HG03460 (cell line): ENCODE measurements around the gene MLLT3.

Experiments
- ATAC-seq: cut with Tn5 transposase; IDR thresholded peaks from one replicate; pipeline ENCODE4 v1.9.1; 2021; ENCODE audit not compliant: unreplicated experiment

Gene MLLT3

DNA sequence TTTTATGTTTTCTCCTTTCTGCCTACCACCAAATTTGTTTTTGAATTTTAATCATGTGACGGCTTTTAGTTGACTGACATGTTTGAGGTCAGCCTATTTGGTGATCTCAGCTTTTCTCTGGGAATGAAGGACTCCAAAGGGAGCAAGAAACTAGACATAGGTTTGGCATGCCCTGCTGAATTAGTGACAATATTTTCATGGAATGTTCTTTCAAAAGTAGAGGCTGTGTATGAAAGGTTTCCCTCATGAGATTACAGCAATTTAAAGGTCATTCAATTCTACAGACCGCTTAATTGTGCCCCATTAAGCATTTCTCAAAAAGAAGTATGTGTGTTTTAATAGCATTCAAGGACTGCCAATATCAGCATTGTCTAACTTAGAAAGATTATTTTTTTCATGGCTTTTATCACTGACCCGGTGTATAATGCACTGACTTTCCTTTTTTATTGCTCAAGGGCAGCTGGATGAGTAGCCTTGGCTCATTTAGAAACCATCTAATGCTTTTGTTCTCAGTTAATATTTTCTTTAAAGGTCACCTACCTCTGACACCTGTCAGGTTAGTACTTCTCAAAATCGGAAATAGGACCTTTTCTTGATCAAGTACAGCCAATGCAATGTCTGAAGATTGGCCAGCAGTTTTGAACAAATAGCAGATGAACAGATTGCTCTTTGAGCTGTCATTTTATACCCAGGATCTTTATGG, 8.1 kb upstream of the MLLT3 start:
- no peak for ATAC-seq

DNA sequence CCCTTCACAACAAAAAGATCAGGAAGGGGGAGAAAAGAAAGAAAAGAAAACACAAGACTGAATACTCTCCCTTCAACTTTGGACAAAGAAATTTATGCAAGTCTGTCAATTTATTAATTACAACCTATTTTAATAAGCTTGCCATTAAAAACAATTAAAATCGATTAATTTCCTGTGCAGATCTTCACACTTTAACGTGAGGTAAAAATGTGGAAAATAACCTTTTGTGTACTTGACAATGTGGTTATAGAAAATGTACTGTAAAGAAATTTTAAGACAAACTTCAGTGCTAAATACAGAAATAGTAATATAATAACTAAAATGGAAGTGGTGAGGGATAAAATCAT, 2.7 kb upstream of the MLLT3 start:
- ATAC-seq = no peak

GRCh38 chr9:20624201-20625002, 2.1 kb upstream of the MLLT3 start:
- peak; percentile 23 for ATAC-seq

DNA sequence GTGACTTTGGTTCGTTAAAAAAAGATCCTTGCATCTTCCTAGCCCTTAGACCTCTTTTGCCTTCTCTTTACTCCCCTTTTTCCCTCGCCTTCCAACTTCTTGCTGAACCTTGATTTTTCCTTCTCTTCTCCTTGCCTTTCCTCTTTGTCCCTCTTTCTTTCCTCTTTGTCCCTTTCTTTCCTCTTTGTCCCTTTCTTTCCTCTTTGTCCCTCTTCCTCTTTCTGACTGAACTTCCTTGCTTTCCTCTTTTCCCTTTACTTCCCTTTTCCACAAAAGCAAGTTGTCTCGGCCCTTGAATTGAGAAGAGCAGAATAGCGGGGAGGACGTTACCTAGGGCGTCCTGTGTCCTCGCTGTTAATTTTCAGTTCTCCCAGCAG, 1.4 kb upstream of the MLLT3 start:
- ATAC-seq = no peak

DNA sequence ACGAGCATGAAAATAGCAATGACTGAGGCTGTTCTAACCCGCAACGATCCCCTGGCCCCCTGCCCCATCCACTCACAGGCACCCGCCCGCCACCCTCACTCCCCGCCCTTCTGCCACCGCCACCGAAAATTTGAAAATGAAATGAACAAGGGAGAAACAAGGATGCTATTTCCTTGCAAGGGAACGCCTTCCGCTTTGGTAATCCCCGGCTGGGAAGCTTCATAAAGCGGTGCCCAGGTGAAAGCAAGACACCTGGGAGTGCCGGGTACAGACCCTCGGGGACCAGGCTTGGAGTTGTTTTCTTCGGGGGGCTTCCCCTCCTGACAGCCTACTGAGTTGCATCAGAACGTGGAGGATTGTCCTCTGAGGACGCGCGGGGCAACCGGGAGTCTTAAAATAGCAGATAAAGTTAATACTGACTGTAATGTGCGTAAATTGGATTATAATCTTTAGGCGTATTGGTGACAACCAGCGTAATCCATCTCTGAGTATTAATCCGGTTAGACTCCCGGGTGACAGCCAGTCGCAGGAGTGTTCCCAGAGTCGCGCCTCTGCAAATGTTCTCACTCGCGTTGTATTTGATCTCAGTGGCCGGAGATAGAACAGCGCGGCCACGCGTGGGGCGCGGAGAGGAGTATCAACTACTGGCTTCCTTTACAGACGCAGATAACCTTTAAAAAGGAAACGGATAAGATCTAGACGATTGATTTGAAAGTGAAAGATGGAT, 885 bp upstream of the MLLT3 start:
- peak; percentile 26 for ATAC-seq

- peak; percentile 8 for ATAC-seq
These were observed 599 bp downstream of the MLLT3 start for GRCh38 chr9:20621471-20622329.

DNA sequence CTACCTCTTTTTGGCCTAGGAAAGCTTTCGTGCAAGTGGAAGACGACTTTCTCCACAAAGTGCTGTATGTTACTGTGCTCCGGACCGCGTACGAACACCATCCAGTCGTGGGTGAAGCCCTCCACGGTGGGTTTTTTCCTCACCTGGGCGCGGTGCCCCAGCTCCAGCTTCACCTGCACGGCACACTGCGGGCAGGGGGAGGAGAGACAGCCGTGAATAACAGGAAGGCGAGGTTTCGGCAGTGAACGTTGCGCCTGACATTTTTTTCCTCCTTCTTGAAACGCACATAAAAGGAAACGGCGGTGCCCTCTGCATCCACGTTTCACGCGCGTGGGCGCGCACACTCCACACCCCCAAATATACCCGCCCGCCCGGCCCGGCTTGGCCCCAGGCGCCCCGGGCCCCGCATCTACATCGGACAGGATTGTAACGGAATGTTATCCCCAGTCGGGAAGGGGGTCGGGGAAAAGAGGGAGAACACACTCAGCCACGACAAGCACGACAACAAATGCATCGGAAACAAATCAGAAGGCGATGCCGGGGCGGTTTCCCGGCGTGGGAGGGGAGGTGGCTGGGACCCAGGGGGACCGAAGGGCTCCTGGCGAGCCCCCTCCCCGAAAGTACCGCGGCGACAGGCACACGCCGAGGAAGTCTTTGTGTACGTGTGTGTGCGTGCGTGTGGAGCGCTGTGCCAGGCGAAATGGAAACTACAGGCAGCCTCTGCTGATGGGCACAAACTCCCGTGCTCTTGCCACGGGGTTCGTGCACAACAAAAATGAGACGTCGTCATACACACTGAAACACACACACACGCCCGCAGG, 1.4 kb downstream of the MLLT3 start:
- no peak for ATAC-seq

DNA sequence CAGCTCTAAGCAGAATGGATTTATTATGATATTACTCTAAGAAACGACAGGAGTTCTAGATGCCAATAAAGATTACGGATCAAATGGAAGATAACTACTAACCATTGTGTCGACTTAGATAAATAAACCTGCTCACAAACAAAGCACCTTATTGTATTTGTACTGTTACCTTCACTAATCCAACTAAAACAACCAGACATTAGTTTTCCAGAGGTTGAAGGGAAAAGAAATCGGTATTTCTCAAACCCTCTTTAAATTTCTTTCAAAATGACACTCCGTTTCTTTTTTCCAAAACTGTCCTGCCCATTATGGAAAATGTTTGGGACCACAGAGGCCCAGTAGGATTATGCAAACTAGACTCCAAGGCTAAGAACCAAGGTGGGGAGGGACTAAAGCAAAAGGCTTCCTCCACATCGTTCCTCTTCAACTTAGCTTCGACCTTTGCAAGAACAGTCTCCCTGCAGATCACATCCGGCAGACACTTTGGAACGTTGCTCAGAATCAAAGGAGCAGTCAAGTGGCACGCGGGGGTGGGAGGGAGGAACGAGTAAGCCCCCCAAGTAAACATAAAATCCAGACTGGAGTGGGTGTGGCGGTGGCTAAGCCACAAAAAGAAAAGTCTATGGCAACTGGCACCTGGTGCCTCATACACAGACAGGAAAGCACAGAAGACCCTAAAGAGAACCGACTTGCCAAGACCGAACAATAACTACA, 2.7 kb downstream of the MLLT3 start:
- ATAC-seq = no peak

- no peak for ATAC-seq
These were observed 3.9 kb downstream of the MLLT3 start for GRCh38 chr9:20618361-20618802.

DNA sequence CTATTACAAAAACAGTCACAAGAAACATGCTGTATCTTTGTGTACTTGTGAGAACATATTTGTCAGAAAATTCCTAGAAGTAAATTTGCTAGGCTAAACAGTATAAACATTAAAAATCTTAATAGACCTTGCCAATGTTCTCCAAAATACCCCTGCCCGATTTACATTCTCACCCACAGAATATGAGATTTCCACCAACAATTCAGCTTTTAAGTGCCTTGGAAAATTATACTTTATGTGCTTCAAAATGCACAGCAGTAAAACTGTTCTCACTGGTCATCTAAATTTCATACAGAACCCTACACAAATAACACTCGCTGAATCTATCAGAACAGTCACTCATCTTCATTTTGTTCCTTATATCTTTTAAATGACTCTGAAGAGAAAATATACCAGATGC, 5.5 kb downstream of the MLLT3 start:
- no peak for ATAC-seq

DNA sequence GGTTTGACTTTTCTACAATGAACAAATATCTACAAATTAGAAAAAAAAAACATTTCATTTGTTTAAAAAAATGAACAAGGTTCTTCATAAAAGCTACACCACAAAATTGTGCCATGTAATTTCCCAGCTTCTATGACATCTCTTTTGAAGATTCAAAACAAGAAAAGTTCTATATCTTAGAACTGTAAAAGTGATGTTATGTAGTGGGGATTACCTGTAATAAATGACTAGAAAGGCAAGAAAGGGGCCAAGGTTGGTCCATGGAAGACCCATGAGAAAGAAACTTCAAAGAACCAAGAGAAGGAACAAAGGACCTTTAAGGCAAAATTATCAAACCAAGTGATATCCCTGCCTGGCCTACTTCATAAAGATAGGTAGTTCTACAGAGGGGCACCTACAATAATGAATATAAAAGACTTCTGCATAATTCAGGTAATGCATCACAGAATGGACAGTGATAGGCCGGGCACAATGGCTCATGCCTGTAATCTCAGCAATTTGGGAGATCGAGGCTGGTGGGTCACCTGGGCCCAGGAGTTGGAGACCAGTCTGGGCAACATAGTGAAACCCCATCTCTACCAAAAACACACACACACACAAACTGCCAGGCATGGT, 7.6 kb downstream of the MLLT3 start:
- ATAC-seq = no peak

- ATAC-seq = no peak
These were observed 10.5 kb downstream of the MLLT3 start for GRCh38 chr9:20611691-20612287.

GRCh38 chr9:20610591-20610990, 11.7 kb downstream of the MLLT3 start:
- no peak for ATAC-seq

DNA sequence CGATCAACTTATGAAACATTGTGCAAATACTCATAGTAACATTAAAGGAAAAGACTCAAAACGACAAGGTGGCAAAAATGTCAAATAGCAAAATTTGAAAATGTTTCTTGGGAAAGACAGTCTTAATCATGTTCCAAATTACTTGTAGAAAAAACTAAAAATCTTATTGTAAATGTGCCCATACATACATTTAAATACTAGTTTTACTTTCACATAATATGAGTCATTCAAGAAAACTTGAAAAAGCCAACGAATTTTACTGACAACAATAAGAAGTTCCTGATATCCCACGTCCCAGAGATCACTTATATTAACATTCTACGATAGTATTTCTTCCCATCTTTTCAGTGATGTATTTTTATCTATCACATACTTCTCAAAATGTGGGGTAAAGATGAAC, 13.7 kb downstream of the MLLT3 start:
- ATAC-seq = no peak

- no peak for ATAC-seq
These were observed 15.6 kb downstream of the MLLT3 start for GRCh38 chr9:20606652-20607051.

DNA sequence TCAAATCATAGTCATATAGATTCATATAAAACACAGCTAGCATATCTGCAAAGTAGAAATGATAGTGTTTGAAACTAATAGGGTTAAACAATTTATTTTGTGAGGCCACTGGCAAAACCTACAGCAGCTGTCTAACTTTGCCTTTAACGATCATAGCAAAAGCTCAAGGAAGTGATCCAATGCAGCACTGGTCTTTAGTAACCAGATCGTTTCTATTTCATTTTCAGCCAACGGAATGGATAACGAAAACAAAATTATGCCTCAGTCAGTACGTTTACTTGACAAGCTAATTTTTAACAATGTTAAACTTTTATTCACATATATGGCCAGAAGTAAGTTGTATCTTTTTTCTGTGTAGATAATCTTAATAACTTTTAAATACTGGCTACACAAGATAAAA, 17.7 kb downstream of the MLLT3 start:
- peak; percentile 72 for ATAC-seq

DNA sequence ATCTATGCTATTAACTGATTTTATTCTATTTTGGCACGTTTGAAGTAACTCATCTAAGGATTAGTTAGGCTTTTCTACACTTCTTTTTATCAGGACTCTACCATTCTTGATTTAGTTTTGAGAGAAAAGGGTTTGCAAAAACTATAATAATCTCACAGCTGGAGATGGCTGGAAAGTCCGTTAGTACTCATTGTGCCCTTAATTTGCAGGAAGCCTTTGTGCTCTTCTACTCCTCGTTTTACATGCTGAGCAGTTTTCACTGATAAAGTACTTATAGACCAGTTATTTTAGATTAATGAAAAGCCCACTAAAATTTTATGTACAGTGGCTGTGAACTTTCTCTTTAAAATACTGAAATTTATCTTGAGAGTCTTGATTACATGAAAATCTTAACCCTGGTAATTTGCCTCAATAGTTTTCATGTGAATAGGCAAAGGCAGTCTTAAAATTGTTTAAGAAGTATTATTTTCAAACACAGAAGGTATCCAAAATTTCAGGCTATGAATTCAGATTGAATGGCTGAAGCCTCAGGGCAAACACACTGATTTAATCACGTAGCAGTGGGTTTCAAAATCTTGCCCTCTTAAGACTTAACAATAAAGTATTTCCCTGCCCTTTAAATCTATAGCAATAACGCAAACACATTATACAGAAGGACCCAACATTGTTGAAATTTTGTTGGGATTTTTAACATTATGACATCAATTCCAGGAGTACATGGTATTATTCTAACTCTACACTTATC, 18.6 kb downstream of the MLLT3 start:
- no peak for ATAC-seq

DNA sequence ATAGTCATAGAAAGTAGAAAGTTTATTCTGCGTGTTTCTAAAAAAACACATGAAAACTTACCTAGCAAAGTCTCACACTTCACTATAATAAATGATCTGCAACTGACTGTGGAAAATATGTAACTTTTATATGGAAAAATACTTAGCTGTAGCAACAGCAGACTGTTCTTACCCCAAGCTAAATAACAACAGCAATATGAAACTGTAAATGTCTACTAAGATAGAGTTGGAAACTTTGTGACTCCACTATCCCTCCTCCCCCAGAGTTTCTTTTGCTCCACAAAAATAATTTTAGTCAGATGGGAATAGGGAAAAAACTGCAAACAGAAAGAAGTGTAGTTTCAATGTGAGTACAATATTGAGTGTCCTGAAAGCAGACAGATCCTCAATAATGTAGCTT, 21.0 kb downstream of the MLLT3 start:
- no peak for ATAC-seq
